T-helper 2 cell (primary cell): ENCODE results near the gene CDKL1.
"Not testable (repeated sequence)": the region's sequence is repeated elsewhere in the genome, so short reads cannot be mapped to it uniquely, and the experiment has no call there.

ENCODE experiments used
- DNase-seq, 5 experiments: peaks; one replicate each; pipeline versions ENCODE4 v3.0.0 to v3.0.0-alpha.2; 2012 to 2022

CDKL1 gene

GRCh38 chr14:50387548-50387947 is 9.1 kb downstream of the CDKL1 start:
- no peak for DNase-seq

DNA sequence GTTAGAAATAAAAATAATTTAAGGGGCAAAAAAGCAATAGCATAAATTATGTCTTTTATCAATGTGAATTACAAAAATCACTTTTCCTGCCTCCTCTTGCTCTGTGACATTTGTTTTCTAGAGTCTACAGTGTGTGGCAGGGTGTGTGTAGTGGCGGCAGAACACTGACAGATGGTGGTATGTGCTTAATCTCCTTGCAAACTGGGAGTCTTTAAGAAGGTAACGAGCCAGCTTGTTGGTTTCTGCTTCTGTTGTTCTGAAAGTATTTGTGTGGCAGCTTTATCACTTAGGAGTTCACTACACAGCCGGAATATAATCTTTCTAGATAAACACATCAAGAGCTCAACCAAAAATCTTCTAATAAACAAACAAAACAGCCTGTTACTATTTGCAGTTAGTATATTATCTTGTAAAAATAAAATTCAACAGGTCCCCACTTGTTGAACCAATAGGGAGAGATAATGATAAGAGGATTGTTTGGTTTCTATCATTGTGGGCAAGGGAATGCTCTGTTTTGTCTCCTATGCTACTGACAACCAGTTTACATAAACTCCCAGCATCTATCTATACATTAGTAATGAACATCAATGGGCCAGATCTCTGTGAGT is 13.0 kb downstream of the CDKL1 start:
- DNase-seq = peak in 1 of 5 experiments; percentile 6

DNA sequence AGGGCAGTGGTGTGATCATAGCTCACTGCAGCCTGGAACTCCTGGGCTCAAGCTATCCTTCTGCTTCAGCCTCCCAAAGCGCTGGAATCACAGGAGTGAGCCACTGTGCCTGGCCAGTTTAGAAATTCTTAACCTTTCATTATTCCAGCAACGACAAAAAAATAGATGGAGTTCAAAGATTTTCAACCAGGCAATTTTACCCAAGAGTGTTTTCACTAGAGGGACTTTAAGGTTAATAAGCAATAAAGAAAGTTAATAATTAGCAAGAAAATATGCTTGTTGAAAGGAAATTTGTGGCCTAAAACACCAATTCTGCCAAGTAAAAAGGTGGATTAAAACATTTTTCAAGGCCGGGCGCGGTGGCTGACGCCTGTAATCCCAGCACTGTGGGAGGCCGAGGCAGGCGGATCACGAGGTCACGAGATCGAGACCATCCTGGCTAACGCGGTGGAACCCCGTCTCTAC is 14.8 kb downstream of the CDKL1 start:
- DNase-seq = no peak

- no peak for DNase-seq
These were observed 15.7 kb downstream of the CDKL1 start for GRCh38 chr14:50381008-50381407.

- DNase-seq = no peak
These were observed 16.2 kb downstream of the CDKL1 start for GRCh38 chr14:50380455-50380854.

DNA sequence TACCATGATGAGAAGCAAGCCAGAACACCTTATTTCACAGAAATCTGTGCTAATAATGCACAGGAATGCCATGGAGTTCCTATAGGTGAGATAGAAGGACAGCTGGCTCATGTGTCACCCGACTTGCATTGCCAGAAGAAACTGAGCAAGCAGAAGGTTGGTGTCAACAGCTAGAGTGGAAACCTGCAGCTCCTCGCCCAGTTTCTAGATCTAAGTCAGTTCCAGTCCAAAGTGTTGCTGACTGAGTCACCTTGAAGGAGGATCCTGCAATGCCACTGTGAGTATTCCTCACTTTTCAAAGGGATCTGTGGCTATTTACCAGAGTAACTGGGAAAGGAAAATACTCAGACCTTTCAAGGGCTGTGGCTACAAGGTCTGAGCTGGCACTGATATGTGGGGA is 17.1 kb downstream of the CDKL1 start:
- DNase-seq = no peak

- no peak for DNase-seq
These were observed 19.1 kb downstream of the CDKL1 start for GRCh38 chr14:50377550-50378085.

DNA sequence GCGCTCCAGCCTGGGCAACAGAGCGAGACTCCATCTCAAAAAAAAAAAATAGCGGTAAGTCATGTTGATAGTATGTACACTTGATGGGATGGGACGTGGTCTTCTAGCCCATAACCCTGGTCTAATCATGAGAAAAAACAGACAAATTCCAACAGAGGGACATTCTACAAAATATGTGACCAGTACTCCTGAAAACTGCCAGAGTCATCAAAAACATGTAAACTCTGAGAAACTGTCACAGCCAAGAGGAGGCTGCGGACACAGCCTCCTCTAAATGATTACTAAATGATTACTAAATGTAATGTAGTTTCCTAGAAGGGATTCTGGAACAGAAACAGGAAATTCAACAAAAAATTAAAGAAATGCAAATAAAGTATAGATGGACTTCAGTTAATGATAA is 20.9 kb downstream of the CDKL1 start:
- no peak for DNase-seq

- DNase-seq = no peak
These were observed 22.7 kb downstream of the CDKL1 start for GRCh38 chr14:50373959-50374358.

GRCh38 chr14:50371546-50371945 is 25.1 kb downstream of the CDKL1 start:
- DNase-seq = no peak

DNA sequence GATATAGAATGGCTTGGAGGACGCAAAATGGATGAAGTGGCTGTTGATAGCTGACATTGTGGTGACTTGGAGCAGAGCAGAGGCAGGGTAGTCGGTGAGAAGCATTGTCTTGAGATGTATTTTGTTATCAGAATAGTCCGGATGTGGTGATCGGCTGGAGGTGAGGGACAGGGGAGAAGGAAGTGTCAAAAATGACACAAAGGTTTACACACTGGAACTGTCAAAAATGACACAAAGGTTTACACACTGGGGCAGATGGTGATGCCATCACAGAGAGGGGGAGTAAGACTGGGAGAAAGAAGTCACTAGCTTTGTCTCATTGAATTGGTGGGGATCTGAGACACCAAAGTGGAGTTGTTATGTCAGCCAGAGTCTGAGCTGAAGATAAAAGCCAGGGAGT is 30.1 kb downstream of the CDKL1 start:
- peak in 2 of 5 experiments; percentile 7 to 15 for DNase-seq

DNA sequence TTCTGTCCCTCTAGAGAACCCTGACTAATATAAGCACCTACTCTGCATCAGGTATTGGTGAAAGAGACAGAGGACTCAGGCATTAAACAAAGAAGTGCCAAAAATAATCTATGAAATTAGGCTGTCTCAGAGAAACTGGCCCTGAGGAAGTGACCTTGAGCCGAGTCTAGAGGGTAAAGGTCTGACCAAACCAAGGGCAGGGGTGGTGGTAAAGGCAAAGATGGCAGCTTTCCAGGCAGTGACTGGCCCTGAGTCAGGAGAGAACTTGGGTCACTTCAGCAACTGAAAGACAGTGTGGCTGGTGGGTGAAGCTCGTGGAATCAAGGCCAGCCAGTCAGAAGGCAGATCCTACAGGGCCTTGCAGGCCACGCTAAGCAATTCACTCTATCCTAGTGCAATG is 30.6 kb downstream of the CDKL1 start:
- no peak for DNase-seq

DNA sequence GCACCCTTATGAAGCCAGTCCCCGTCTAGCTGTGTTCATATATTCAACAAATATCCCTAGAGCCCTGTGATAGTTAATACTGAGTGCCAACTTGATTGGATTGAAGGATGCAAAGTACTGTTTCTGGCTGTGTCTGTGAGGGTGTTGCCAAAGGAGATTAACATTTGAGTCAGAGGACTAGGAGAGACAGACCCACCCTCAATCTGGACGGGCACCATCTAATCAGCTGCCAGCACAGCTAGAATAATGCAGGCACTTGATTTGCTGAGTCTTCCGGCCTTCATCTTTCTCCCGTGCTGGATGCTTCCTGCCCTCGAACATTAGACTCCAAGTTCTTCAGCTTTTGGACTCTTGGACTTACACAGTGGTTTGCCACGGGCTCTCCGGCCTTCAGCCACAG is 31.1 kb downstream of the CDKL1 start:
- DNase-seq = not testable (repeated sequence)

GRCh38 chr14:50364792-50365191 is 31.9 kb downstream of the CDKL1 start:
- DNase-seq = no peak

- peak in 3 of 5 experiments; percentile 12 to 93 (median 64) for DNase-seq
These were observed 33.0 kb downstream of the CDKL1 start for GRCh38 chr14:50363714-50364111.

- peak in 3 of 5 experiments; percentile 2 to 70 (median 12) for DNase-seq
These were observed 33.6 kb downstream of the CDKL1 start for GRCh38 chr14:50362764-50363713.

DNA sequence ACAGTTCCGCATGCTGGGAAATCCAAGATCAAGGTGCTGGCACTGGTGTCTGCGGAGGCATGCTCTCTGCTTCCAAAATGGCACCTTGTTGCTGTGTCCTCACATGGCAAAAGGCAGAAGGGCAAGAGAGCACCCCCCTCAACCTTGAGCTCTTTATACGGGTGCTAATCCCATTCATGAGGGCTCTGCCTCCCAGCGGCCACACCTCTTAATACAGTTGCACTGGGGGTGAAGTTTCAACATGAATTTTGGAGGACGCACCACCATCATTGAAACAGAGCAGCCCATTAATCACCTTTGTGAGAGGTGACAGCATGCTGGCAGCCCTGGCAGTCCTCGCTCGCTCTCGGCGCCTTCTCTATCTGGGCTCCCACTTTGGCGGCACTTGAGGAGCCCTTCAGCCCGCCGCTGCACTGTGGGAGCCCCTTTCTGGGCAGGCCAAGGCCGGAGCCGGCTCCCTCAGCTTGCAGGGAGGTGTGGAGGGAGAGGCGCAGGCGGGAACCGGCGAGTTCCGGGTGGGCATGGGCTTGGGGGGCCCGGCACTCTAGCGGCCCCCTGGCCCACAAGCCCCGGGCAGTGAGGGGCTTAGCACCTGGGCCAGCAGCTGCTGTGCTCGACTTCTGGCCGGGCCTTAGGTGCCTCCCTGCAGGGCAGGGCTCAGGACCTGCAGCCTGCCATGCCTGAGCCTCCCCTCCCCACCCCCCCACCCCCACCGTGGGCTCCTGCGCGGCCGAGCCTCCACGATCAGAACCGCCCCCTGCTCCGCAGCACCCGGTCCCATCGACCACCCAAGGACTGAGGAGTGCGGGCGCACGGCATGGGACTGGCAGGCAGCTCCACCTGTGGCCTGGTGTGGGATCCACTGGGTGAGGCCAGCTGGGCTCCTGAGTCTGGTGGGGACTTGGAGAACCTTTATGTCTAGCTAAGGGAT is 34.9 kb downstream of the CDKL1 start:
- not testable (repeated sequence) for DNase-seq

GRCh38 chr14:50360851-50361250 is 35.8 kb downstream of the CDKL1 start:
- no peak for DNase-seq

GRCh38 chr14:50360093-50360492 is 36.6 kb downstream of the CDKL1 start:
- no peak for DNase-seq

DNA sequence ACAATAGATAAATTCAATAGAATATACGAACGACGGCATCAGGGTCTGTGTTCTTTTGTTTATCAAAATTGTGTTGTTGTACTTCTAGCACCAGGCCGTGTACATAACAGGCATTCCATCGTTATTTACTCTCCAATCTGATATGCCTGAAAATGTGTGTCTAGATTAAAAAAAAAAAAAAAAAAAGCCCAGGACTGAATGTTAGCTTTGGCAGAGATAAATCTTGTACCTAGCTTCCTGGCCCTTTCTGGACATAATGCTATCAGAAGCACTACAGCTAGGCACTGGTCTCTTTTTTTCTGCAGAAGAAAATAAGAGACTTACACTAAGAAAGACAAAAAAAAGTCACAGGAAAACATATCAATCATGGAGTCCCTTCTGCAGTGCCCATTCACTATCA is 37.0 kb downstream of the CDKL1 start:
- no peak for DNase-seq

DNA sequence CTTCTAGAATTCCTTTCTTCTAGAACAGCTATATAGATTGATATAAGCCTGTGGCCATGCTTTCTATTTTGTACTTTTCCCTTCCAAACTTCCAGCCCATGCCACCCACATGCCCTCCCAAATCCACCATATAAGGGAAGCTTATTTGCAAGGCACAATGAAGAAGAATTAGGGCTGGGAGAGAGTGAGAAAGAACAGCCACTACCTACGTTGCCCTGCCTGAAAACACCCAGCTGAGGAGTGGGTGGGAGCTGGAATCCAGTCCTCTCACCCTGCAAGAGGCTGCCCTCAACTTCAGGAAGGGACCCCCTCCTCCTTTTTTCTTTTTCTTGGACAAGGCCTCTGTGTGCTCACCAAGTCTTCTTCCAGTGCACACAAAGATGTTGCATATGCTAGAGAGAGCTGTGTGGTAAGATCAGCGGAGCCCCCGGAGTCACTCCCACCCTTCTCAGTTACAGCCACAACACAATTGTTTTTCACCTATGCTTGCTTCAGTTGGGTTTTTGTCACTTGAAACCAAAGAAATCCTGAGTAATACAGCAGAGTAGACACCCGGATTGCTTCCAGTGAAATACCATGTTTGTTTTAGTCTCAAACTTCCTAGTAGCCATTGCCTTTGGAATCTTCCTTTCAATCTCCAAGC is 38.8 kb downstream of the CDKL1 start:
- DNase-seq = no peak

DNA sequence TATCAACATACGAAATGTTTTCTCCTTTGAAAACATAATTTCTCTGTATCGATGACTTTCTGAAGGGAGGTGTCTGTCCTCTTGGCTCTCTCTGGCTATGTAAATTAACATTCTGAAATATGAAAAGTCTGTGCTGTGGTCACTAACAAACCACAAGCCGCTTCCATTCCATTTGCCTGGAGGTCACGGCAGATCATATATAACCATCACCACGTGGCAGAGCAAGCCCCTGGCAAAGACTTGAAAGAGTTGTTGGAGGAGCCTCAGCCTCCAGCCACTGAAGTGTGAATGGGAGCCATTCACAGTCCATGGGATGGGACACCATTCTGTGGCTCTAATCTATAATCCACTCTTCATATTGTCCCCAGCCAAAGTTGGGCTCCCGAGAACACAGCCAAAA is 39.6 kb downstream of the CDKL1 start:
- no peak for DNase-seq
